Left lung (tissue), 10 donors: ENCODE measurements around the gene GBA3. TPM values are rescaled to one million over a fixed set of nuclear protein-coding genes. Genes with fewer than 3 reads are reported as not detected.

Experiments used
- ATAC-seq: fragments of 200-7000 bp; cut with Tn5 transposase; one replicate; pipeline ENCODE4 v1.9.1; 2020; ENCODE audit warnings: moderate library complexity
- DNase-seq, 4 donors: peaks; one replicate each; pipeline ENCODE4 v3.0.0-alpha.2; 2013 to 2020
- H3K27ac ChIP-seq, 2 donors: fragments of 200-600 bp; sonication (generic) in 1 of 2; one replicate each; pipeline versions ENCODE4 v1.5.0 to v1.8.0; 2020 to 2021
- H3K27me3 ChIP-seq, 2 donors: fragments of 200-600 bp; sonication (generic) in 1 of 2; one replicate each; pipeline versions ENCODE4 v1.5.0 to v1.8.0; 2020 to 2021
- H3K36me3 ChIP-seq, 2 donors: fragments of 200-600 bp; sonication (generic) in 1 of 2; one replicate each; pipeline versions ENCODE4 v1.5.0 to v1.8.0; 2020 to 2021
- H3K4me1 ChIP-seq, 2 donors: fragments of 200-600 bp; one replicate each; pipeline ENCODE4 v1.8.0; 2021
- H3K4me3 ChIP-seq, 2 donors: fragments of 200-600 bp; sonication (generic) in 1 of 2; one replicate each; pipeline versions ENCODE4 v1.5.0 to v1.8.0; 2020 to 2021; ENCODE audit warnings: mild to moderate bottlenecking in 1 of 2
- H3K9me3 ChIP-seq, 2 donors: fragments of 200-600 bp; sonication (generic) in 1 of 2; one replicate each; pipeline versions ENCODE4 v1.5.0 to v1.8.0; 2020 to 2021
- CTCF ChIP-seq, 2 donors: fragments of 200-600 bp; sonication (generic) in 1 of 2; IDR thresholded peaks; one replicate each; pipeline versions ENCODE4 v1.5.0 to v1.8.0; 2021; ENCODE audit warnings: antibody characterized with exemption in 2 of 2
- intact Hi-C, 2 donors: fragments of 100-400 bp; cut with DNase I; formaldehyde crosslinking; loops; one replicate each; pipeline versions ENCODE4 v1.11.2 to v1.14.2; 2022
- polyA plus RNA-seq, 6 donors: library from polyadenylated mRNA; unstranded; fragments of 120-200 nt; gene quantifications; one replicate each; pipeline ENCODE4 v1.2.1, GENCODE V29; 2013; ENCODE audit not compliant: insufficient read length in 6 of 6
- total RNA-seq, 2 donors: library from RNA; stranded (reverse); fragmentation: NEBNext Ultra II Directional; extraction: Animal tissue kit (Norgen Biotek cat#: 25700); gene quantifications; one replicate each; pipeline ENCODE4 v1.2.1, GENCODE V29; 2021
- donor health status: DM: no; HTN: yes; CAD: no.
- donor health status: DM: no; HTN: no; CAD: no.

The GBA3 gene
- total and polyA plus RNA-seq, 8 donors, result 0.07 to 0.14 (median 0.13) TPM; not detected in 5

DNA sequence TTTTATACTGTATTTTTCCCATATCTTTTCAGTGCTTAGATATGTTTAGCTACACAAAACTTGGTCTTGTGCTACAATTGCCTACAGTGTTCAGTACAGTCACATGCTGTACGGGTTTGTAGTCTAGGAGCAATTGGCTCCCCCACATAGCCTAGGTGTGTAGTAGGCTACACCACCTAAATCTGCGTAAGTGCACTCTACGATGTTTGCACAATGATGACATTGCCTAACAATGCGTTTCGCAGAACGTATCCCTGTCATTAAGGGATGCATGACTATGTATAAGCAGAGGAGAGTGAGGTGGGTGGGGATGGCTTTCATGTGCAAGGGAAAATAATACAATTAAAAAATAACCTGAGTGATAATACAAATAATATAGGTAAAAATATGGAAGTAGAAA is 131.4 kb downstream of the GBA3 start:
- intact Hi-C loops, result no loop called here
- no peak overlapping the region for H3K4me3 ChIP-seq
- H3K9me3 ChIP-seq, result peaks cover 0 to 3% of the 10 kb centered on the region in 2 donors
- H3K27me3 ChIP-seq, result no peaks in the 10 kb centered on the region
- ATAC-seq (peak; percentile 85), DNase-seq (peak in 1 of 4 donors; percentile 3)
- H3K27ac ChIP-seq, result no peak overlapping the region
- no peak for TF ChIP-seq CTCF (IDR thresholded peaks at IDR 0.05)
- no peaks in the 10 kb centered on the region for H3K4me1 ChIP-seq
- H3K36me3 ChIP-seq, result no peaks in the 10 kb centered on the region

DNA sequence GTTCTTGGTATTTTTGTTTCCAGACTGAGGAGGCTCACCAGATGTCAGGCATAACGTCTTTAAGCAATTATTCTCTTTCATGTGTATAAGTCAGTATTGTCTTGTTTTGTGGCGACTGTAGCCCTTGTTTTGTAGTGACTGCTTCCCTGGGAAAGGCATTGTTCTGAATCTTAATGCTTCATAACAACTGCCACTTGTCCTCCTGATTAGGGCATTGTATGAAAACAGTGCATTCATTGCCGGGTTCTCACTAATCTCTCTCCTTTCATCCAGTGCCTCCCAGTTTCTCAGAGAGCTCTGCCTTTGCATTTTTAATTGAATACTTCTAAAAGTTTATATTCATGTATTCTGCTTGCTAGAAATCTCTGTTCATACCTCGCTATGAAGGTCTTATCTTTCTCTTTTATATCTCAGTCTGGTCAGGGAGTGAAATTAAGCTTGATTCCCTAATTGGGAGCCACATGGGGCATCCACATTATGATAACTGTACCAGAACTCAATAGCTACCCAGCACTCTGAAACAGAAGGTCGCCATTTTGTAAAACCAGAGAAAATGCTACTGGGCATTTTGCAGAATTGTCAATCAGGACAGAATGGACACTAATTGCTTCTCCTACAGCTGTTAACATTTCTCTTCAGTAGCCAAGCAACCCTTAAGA is 149.8 kb downstream of the GBA3 start:
- no peaks in the 10 kb centered on the region for H3K9me3 ChIP-seq
- intact Hi-C loops, result no loop called here
- H3K27ac ChIP-seq, result no peak overlapping the region
- no peaks in the 10 kb centered on the region for H3K36me3 ChIP-seq
- no peak for TF ChIP-seq CTCF (IDR thresholded peaks at IDR 0.05)
- no peak overlapping the region for H3K4me3 ChIP-seq
- ATAC-seq (no peak), DNase-seq (no peak)
- no peaks in the 10 kb centered on the region for H3K4me1 ChIP-seq
- H3K27me3 ChIP-seq, result no peaks in the 10 kb centered on the region

DNA sequence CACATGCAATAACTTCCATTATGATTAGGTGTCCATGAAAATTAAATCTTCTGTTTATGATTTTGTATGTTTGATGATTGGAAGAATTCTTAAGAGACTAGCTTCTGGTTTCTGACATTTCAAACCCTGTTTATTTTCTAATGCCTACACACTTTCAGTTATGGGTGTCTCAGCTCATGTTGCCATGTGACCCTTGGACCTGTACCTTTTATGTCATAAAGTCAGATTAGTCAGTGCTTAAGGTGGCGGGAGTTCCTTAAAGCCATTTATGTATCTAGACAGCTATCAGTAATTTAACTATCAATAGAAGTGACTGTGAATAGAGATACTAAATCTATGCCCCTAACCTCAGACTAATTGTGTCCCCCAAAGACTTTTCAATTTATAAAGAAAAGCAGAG is 155.6 kb downstream of the GBA3 start:
- no peak for TF ChIP-seq CTCF (IDR thresholded peaks at IDR 0.05)
- Histone ChIP-seq H3K36me3 (no peaks in the 10 kb centered on the region), H3K27me3 (no peaks in the 10 kb centered on the region), H3K4me1 (no peaks in the 10 kb centered on the region), H3K4me3 (no peak overlapping the region), H3K27ac (no peak overlapping the region), H3K9me3 (no peaks in the 10 kb centered on the region)
- ATAC-seq, result no peak
- intact Hi-C loops, result no loop called here
- DNase-seq, result no peak

DNA sequence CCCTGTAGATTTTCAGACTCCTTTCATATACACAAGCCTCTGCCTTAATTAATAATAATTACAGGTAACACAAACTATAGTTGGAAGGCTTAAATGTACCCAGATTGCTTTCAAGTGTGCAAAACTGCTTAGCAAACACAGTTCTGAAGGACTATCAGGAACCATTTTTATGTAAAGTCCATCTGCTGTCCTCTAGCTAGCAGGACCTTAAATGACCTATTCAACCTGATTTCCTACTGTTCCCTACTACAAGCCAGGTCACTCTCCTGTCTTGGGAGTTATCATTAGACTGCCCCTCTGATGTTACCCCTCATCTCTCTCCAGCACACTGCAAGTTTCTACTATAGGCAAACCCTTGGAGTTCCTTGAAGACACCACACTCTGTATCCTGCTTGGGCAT is 157.3 kb downstream of the GBA3 start:
- no peak overlapping the region for H3K4me3 ChIP-seq
- intact Hi-C loops, result no loop called here
- H3K27me3 ChIP-seq, result no peaks in the 10 kb centered on the region
- TF ChIP-seq CTCF (IDR thresholded peaks at IDR 0.05), result no peak
- no peaks in the 10 kb centered on the region for H3K4me1 ChIP-seq
- no peaks in the 10 kb centered on the region for H3K9me3 ChIP-seq
- no peak overlapping the region for H3K27ac ChIP-seq
- no peak for DNase-seq
- no peaks in the 10 kb centered on the region for H3K36me3 ChIP-seq
- no peak for ATAC-seq

- no peak for ATAC-seq
- TF ChIP-seq CTCF (IDR thresholded peaks at IDR 0.05), result no peak
- Histone ChIP-seq H3K36me3 (no peaks in the 10 kb centered on the region), H3K27ac (no peak overlapping the region), H3K4me1 (no peaks in the 10 kb centered on the region), H3K4me3 (no peak overlapping the region), H3K27me3 (no peaks in the 10 kb centered on the region), H3K9me3 (no peaks in the 10 kb centered on the region)
- DNase-seq, result no peak
- intact Hi-C loops, result no loop called here
These were observed 157.9 kb downstream of the GBA3 start for GRCh38 chr4:22850630-22851029.
